DMS153 (cell line): Measurements from ENCODE around the gene COG2.
"Not testable (repeated sequence)": the region's sequence is repeated elsewhere in the genome, so short reads cannot be mapped to it uniquely, and the experiment has no call there.

Experiments
- DNase-seq: peaks from one replicate; lab custom pipeline; 2025; lab: John Stamatoyannopoulos, UW

COG2 gene

GRCh38 chr1:230715510-230715909 lies 73.2 kb downstream of the COG2 start:
- no peak for DNase-seq

GRCh38 chr1:230716453-230716852 lies 74.2 kb downstream of the COG2 start:
- not testable (repeated sequence) for DNase-seq

GRCh38 chr1:230717251-230717650 lies 75.0 kb downstream of the COG2 start:
- DNase-seq = no peak

GRCh38 chr1:230721849-230722522 lies 79.7 kb downstream of the COG2 start:
- not testable (repeated sequence) for DNase-seq

- DNase-seq = no peak
Observed at GRCh38 chr1:230725256-230726012, 83.2 kb downstream of the COG2 start.

GRCh38 chr1:230728710-230729392 lies 86.6 kb downstream of the COG2 start:
- no peak for DNase-seq

GRCh38 chr1:230730977-230731376 lies 88.7 kb downstream of the COG2 start:
- peak; percentile 50 for DNase-seq

- no peak for DNase-seq
Observed at GRCh38 chr1:230735447-230735846, 93.2 kb downstream of the COG2 start.

GRCh38 chr1:230737622-230738262 lies 95.5 kb downstream of the COG2 start:
- no peak for DNase-seq

- no peak for DNase-seq
Observed at GRCh38 chr1:230739564-230740290, 97.4 kb downstream of the COG2 start.
